Choroid plexus epithelial cell (primary cell): ENCODE data around the gene LYPD1.
A peak's percentile ranks its signal among the peaks of the same experiment; 100 is the strongest.

ENCODE experiments used
- DNase-seq: peaks from one replicate; pipeline ENCODE4 v3.0.0-alpha.2; 2010; ENCODE audit warnings: low read depth
- H3K4me3 ChIP-seq: 2 replicates; pipeline ENCODE4 v1.5.1; 2011; ENCODE audit warnings: low read depth, mild to moderate bottlenecking, control low read depth, low read length, moderate library complexity
- TF ChIP-seq, protein P1 (sequence below): conservative IDR thresholded peaks from 2 replicates; pipeline ENCODE4 v1.5.1; 2011; ENCODE audit warnings: low read depth, mild to moderate bottlenecking, control low read depth, inconsistent platforms, low read length, moderate library complexity

LYPD1 gene

DNA sequence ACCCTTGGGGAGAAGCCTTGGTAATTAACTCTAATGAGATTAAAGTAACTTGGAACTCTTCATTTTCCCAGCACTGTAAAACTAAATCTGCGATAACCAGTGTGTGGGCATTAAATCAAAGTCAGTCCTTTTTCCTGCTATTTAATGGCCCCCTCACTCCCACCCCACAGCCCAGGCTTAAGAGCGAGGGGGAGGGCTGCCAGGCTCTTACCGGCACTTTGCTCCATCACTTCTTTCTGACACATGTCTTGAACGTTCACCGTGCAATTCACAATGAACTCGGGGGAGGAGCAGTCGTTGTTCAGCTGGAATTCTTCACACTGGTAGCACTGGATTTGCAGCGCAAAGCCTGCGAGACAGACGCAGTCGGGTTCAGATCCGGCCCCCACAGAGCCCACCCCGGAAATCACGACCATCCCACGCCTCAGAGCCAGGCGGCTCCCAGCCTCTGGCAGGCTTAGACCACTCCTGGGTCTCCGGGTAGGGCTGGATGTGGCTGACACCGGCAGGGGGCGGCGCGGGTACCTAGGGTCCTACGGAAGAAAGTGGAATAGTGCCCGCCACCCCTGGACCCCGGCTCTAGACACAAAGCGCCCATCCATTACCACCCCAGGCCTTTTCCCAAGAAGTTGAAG lies 1.7 kb downstream of the LYPD1 start:
- H3K4me3 ChIP-seq, result peak overlapping the region; percentile 50
- DNase-seq, result no peak

DNA sequence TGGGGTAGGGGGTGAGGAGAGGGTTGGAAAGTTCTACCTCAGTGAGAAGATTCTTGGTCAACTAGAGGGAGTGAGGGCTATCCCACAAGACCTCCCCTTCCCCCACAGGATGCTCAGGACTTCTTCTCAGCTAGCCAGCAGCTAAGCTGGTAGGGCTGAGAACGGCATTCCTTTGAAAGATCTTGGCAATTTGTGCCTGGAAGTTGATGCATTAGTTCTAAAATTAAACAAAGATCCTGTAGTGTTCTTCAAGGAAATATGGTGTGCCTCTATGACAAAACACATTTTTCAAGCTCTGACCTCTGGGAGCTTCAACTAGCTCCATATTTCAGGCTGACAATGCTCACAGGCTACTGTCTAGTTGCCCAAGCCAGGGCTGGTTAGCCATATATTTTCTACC lies 2.3 kb downstream of the LYPD1 start:
- DNase-seq, result no peak
- TF ChIP-seq, protein P1, sequence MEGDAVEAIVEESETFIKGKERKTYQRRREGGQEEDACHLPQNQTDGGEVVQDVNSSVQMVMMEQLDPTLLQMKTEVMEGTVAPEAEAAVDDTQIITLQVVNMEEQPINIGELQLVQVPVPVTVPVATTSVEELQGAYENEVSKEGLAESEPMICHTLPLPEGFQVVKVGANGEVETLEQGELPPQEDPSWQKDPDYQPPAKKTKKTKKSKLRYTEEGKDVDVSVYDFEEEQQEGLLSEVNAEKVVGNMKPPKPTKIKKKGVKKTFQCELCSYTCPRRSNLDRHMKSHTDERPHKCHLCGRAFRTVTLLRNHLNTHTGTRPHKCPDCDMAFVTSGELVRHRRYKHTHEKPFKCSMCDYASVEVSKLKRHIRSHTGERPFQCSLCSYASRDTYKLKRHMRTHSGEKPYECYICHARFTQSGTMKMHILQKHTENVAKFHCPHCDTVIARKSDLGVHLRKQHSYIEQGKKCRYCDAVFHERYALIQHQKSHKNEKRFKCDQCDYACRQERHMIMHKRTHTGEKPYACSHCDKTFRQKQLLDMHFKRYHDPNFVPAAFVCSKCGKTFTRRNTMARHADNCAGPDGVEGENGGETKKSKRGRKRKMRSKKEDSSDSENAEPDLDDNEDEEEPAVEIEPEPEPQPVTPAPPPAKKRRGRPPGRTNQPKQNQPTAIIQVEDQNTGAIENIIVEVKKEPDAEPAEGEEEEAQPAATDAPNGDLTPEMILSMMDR, result no peak
- no peak overlapping the region for H3K4me3 ChIP-seq

More for the DNA sequence above, 1.7 kb downstream of the LYPD1 start:
- TF ChIP-seq, protein P1, result peak; percentile 40

DNA sequence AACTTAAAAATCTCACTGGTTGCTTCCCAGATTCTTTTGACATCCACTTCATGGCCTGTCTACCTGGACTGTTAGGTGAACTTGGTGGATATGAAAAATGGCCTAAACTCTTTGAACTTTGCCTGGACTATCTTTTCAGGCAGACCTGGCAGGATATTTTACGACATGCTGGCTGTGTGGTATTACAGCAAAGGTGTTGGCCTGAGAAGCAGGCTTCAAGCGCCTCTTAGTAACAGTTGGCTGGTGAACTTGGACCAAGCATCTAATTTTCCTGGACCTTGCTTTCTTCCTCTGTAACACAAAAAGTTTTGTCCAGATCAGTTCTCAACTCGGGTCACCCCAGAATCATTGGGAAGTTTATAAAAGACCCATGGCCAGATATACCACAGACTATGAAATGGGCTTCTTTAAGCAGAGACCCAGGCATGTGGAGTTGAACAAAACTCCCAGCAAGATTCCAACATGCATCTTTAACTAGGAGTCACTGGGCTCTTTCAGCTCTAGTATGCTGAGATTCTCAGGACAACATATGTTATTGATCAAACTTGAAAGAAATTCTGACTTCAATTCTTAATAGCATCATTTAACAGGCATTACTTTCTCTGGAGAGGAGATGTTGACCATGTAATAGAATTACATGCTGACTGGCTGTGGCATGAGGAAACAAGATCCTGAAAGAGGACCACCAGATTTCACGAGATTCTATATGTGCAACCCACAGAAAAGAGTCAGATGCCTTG lies 4.4 kb downstream of the LYPD1 start:
- DNase-seq, result no peak
- H3K4me3 ChIP-seq, result no peak overlapping the region
- TF ChIP-seq, protein P1, result no peak

DNA sequence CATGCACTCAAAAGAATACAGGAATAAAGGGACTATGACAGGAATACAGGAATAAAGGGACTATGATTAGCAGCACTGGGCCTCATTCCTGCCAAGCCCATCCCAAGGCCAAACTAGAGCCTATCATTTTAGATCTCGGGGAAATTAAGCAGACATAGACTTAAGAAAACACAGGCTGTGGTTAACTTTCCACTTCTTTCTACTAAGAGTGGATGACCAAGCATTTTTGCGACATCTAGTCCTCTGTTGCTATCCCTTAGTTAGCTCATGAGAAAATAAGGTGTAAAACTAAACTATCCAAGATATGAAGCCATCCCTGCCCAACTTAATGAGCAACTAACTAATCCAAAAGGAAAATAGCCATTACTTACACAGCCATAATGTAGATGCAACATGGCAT lies 5.9 kb downstream of the LYPD1 start:
- H3K4me3 ChIP-seq, result no peak overlapping the region
- TF ChIP-seq, protein P1, result no peak
- DNase-seq, result no peak

DNA sequence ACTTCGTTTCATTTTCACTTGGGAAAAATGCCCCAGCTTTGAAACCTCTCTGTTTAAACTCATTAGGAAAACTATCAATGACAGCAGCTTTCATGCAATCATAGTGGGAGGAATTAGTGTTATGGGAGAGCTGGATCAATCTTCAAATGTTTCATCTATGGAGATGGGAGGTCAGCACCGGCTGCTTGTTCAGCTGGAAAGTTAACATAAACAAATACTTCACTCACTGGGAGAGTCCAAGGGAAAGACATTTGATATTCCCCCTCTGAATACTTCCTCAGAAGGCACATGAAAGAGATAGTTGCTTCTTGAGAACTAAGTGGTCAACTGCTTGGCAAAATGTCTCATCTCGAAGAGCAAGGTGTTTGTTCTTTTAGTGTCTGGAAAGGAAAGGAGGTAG lies 7.3 kb downstream of the LYPD1 start:
- no peak overlapping the region for H3K4me3 ChIP-seq
- TF ChIP-seq, protein P1, result no peak
- DNase-seq, result peak; percentile 47

DNA sequence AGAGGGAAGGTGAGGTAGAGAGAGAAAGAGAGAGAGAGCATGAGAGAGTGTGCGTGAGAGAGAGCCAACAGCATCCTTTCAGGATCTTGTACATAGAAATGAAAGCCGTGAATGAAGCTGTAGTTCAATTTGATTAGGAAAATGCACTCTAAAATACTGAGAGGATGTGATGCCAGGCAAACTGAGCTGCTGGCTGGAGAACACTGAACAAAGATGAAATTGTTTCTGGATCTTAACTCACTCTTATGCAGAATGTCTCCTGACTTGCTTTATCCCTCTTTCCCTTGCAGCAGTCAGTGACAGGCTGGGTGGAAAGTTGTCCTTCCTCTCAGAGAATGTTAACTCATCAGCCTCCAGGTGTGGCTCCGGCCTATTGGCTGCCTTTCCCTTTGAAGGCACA lies 10.7 kb downstream of the LYPD1 start:
- TF ChIP-seq, protein P1, result no peak
- no peak for DNase-seq
- H3K4me3 ChIP-seq, result no peak overlapping the region
